CD4-positive, CD25-positive, alpha-beta regulatory T cell (primary cell): ENCODE measurements around the gene FASTKD1. TPM values are rescaled to one million over a fixed set of nuclear protein-coding genes. Genes with fewer than 3 reads are reported as not detected.
"Not testable (repeated sequence)": the region's sequence is repeated elsewhere in the genome, so short reads cannot be mapped to it uniquely, and the experiment has no call there.

Experiments used
- ATAC-seq, 2 donors: fragments of 150-1000 bp; cut with Tn5 transposase; one replicate each; pipeline ENCODE4 v1.10.0; 2021; ENCODE audit warnings: low read depth in 2 of 2, moderate number of reproducible peaks in 2 of 2, moderate library complexity in 1 of 2
- DNase-seq, 3 donors: peaks; one replicate each; pipeline versions ENCODE4 v3.0.0 to v3.0.0-alpha.2; 2012 to 2022; ENCODE audit warnings: mixed read lengths in 1 of 3
- H3K27ac ChIP-seq: one replicate; pipeline ENCODE4 v1.7.0; 2013; ENCODE audit warnings: mild to moderate bottlenecking, low read length; ENCODE audit not compliant: insufficient read depth, poor library complexity, severe bottlenecking
- H3K27me3 ChIP-seq: one replicate; pipeline ENCODE4 v1.7.0; 2013; ENCODE audit warnings: low read length; ENCODE audit not compliant: control insufficient read depth, insufficient read depth
- H3K36me3 ChIP-seq: one replicate; pipeline ENCODE4 v1.7.0; 2013; ENCODE audit warnings: mild to moderate bottlenecking, low read length, moderate library complexity; ENCODE audit not compliant: control insufficient read depth, insufficient read depth
- H3K4me1 ChIP-seq: 2 replicates; pipeline ENCODE4 v1.7.0; 2013; ENCODE audit warnings: mild to moderate bottlenecking, low read length; ENCODE audit not compliant: insufficient read depth, control insufficient read depth, poor library complexity, severe bottlenecking
- H3K4me3 ChIP-seq: one replicate; pipeline ENCODE4 v1.7.0; 2013; ENCODE audit warnings: low read depth, mild to moderate bottlenecking, low read length, moderate library complexity
- H3K9me3 ChIP-seq, 2 experiments: 1 replicate in 1 of 2; 2 replicates in 1 of 2; pipeline ENCODE4 v1.7.0; 2013; ENCODE audit warnings: low read length in 2 of 2, mild to moderate bottlenecking in 1 of 2, moderate library complexity in 1 of 2; ENCODE audit not compliant: control insufficient read depth in 2 of 2
- H3K27ac Mint-ChIP-seq, 3 donors: one replicate each; pipeline ENCODE4 v1.8.0; 2020 to 2022; ENCODE audit warnings: mild to moderate bottlenecking in 3 of 3, mixed read lengths in 3 of 3, moderate library complexity in 2 of 3
- H3K27me3 Mint-ChIP-seq: one replicate; pipeline ENCODE4 v1.8.0; 2022; ENCODE audit warnings: mild to moderate bottlenecking, mixed read lengths
- H3K36me3 Mint-ChIP-seq: one replicate; pipeline ENCODE4 v1.8.0; 2020; ENCODE audit warnings: mixed read lengths
- H3K4me1 Mint-ChIP-seq, 4 donors: one replicate each; pipeline ENCODE4 v1.8.0; 2020 to 2022; ENCODE audit warnings: mixed read lengths in 4 of 4, mild to moderate bottlenecking in 1 of 4
- H3K4me3 Mint-ChIP-seq, 4 donors: one replicate each; pipeline ENCODE4 v1.8.0; 2020 to 2022; ENCODE audit warnings: mild to moderate bottlenecking in 4 of 4, mixed read lengths in 4 of 4, moderate library complexity in 3 of 4
- H3K9me3 Mint-ChIP-seq, 7 donors: one replicate each; pipeline ENCODE4 v1.8.0; 2020 to 2022; ENCODE audit warnings: mixed read lengths in 7 of 7, mild to moderate bottlenecking in 3 of 7, moderate library complexity in 2 of 7
- polyA plus RNA-seq, 4 donors: library from polyadenylated mRNA; unstranded; fragments of 300-500 nt; fragmentation: Illumina TruSeq; gene quantifications; one replicate each; pipeline ENCODE4 v1.2.3, GENCODE V29; 2021
- total RNA-seq: library from RNA; stranded (reverse); gene quantifications from one replicate; pipeline ENCODE4 v1.2.3, GENCODE V29; 2022

The FASTKD1 gene
- total and polyA plus RNA-seq, 5 donors from 2014 or later, result 7.3 to 23.2 (median 15.8) TPM

DNA sequence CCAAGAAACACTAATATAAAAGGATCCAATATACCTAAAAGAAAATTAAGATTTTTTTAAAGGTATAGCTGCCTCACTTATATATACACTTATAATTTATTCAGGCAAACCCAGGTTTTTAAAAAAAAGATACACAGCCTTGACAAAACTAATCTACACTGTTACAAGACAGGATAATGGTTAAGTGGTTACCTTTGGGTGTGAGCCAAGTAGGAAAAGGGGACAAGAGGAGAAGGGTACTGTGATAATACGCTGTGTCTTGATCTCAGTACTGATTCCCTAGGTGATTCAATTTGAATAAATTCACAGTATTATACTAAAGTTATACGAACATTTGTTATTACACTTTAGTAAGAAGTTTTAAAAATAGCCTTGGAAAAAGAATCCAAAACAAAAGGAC, 33.5 kb downstream of the FASTKD1 start:
- Mint-ChIP-seq H3K4me3 (no peak overlapping the region), H3K27me3 (no peaks in the 10 kb centered on the region), H3K27ac (peak overlapping the region in 1 of 3 donors; percentile 36), H3K9me3 (peaks cover 0 to 3% (median 0%) of the 10 kb centered on the region in 7 donors), H3K4me1 (peaks cover 0 to 1% (median 0%) of the 10 kb centered on the region in 4 donors), H3K36me3 (peaks cover 28% of the 10 kb centered on the region)
- H3K9me3 ChIP-seq, result no peaks in the 10 kb centered on the region
- H3K36me3 ChIP-seq, result peaks cover 8% of the 10 kb centered on the region
- no peak overlapping the region for H3K4me3 ChIP-seq
- ATAC-seq, result no peak
- H3K4me1 ChIP-seq, result no peaks in the 10 kb centered on the region
- H3K27me3 ChIP-seq, result no peaks in the 10 kb centered on the region
- H3K27ac ChIP-seq, result no peak overlapping the region
- DNase-seq, result no peak

- not testable (repeated sequence) for H3K27me3 ChIP-seq, H3K9me3 Mint-ChIP-seq, H3K9me3 ChIP-seq, H3K4me1 Mint-ChIP-seq, ATAC-seq, H3K4me3 Mint-ChIP-seq, H3K27me3 Mint-ChIP-seq, H3K27ac ChIP-seq, H3K36me3 ChIP-seq, DNase-seq, H3K4me3 ChIP-seq, H3K27ac Mint-ChIP-seq, H3K4me1 ChIP-seq
- H3K36me3 Mint-ChIP-seq, result peaks cover 28% of the 10 kb centered on the region
Measured at GRCh38 chr2:169539460-169539859, 34.2 kb downstream of the FASTKD1 start.

DNA sequence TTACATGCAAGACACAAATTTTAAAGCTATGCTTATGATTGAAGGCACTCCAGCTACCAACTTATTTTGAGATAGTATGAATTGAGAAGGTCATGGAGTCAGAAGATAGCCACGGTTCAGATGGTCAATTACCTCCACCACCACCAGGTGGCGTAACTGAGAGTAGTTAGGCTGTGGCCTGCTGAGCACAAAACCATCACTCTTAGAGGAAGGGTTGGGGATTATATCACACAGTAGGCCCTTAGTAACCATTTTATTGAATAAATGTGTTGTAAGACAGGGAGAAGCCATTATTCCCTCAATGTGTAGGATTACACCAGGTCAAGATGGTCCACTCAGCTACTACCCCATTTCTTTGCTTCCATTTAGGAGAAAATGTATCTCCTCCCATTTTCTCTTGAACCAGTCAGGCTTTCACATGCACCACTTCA, 45.4 kb downstream of the FASTKD1 start:
- Mint-ChIP-seq H3K4me1 (peaks cover 0 to 3% (median 0%) of the 10 kb centered on the region in 4 donors), H3K4me3 (no peak overlapping the region), H3K27ac (peak overlapping the region in 1 of 3 donors; percentile 2), H3K27me3 (no peaks in the 10 kb centered on the region), H3K36me3 (peaks cover 6% of the 10 kb centered on the region), H3K9me3 (no peaks in the 10 kb centered on the region)
- Histone ChIP-seq H3K36me3 (peaks cover 10% of the 10 kb centered on the region), H3K27ac (no peak overlapping the region), H3K27me3 (no peaks in the 10 kb centered on the region), H3K9me3 (no peaks in the 10 kb centered on the region), H3K4me1 (no peaks in the 10 kb centered on the region), H3K4me3 (no peak overlapping the region)
- ATAC-seq (peak; percentile 78 to 80), DNase-seq (peak; percentile 50 to 77 (median 68))

DNA sequence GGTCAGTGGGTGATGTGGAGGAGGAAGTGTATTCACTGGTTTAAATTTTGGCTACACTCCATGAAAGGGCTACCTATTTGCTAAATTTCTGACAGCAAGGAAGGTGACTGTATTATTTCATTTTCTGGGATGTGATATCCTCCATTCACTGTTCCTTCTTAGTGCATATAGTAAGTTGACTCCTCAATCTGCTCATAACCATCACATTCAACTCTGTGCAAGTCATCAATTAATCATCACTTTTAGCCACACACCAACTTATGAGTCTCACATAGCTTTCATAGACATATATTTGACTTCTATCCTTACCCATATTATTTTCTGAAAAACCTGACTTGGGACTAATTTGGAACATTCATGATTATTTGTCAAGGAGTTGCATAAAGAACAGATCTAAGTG, 47.2 kb downstream of the FASTKD1 start:
- no peaks in the 10 kb centered on the region for H3K9me3 Mint-ChIP-seq
- H3K4me1 Mint-ChIP-seq, result peaks cover 0 to 3% (median 0%) of the 10 kb centered on the region in 4 donors
- Histone ChIP-seq H3K4me3 (no peak overlapping the region), H3K27ac (no peak overlapping the region), H3K9me3 (no peaks in the 10 kb centered on the region), H3K27me3 (no peaks in the 10 kb centered on the region), H3K4me1 (no peaks in the 10 kb centered on the region), H3K36me3 (peaks cover 10% of the 10 kb centered on the region)
- no peak for DNase-seq
- H3K27ac Mint-ChIP-seq, result no peak overlapping the region
- H3K36me3 Mint-ChIP-seq, result peaks cover 6% of the 10 kb centered on the region
- no peak overlapping the region for H3K4me3 Mint-ChIP-seq
- peaks cover 4% of the 10 kb centered on the region for H3K27me3 Mint-ChIP-seq
- ATAC-seq, result no peak

DNA sequence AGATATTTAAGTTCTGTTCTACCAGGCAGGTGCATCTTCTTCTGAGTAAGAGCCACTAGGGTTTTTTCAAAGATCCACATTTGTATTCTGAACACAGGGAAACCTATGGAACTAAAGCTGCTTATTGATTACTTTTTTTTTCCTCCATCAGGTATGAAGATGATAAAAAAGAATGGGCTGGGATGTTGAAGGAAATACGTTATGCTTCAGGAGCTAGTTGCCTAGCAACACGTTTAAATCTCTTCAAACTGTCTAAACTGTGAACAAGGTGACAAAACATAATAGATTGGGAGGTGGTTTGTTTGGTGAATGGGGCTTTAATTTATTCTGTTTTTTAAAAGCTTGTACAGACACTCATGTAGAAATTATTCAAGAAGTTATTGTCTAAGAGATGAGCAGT, 48.2 kb downstream of the FASTKD1 start:
- peaks cover 6% of the 10 kb centered on the region for H3K36me3 Mint-ChIP-seq
- no peaks in the 10 kb centered on the region for H3K4me1 Mint-ChIP-seq
- DNase-seq (no peak), ATAC-seq (no peak)
- H3K36me3 ChIP-seq, result peaks cover 7% of the 10 kb centered on the region
- H3K4me3 ChIP-seq, result no peak overlapping the region
- peaks cover 4% of the 10 kb centered on the region for H3K27me3 Mint-ChIP-seq
- H3K27ac ChIP-seq, result no peak overlapping the region
- no peak overlapping the region for H3K27ac Mint-ChIP-seq
- no peaks in the 10 kb centered on the region for H3K9me3 Mint-ChIP-seq
- H3K9me3 ChIP-seq, result no peaks in the 10 kb centered on the region
- no peaks in the 10 kb centered on the region for H3K27me3 ChIP-seq
- H3K4me1 ChIP-seq, result no peaks in the 10 kb centered on the region
- no peak overlapping the region for H3K4me3 Mint-ChIP-seq

- Histone ChIP-seq H3K9me3 (no peaks in the 10 kb centered on the region), H3K27me3 (no peaks in the 10 kb centered on the region), H3K4me1 (no peaks in the 10 kb centered on the region), H3K27ac (no peak overlapping the region), H3K36me3 (no peaks in the 10 kb centered on the region), H3K4me3 (no peak overlapping the region)
- Mint-ChIP-seq H3K27me3 (peaks cover 4% of the 10 kb centered on the region), H3K9me3 (no peaks in the 10 kb centered on the region), H3K27ac (no peak overlapping the region), H3K36me3 (no peaks in the 10 kb centered on the region), H3K4me3 (no peak overlapping the region), H3K4me1 (no peaks in the 10 kb centered on the region)
- DNase-seq, result no peak
- no peak for ATAC-seq
Measured at GRCh38 chr2:169523681-169524080, 50.0 kb downstream of the FASTKD1 start.

DNA sequence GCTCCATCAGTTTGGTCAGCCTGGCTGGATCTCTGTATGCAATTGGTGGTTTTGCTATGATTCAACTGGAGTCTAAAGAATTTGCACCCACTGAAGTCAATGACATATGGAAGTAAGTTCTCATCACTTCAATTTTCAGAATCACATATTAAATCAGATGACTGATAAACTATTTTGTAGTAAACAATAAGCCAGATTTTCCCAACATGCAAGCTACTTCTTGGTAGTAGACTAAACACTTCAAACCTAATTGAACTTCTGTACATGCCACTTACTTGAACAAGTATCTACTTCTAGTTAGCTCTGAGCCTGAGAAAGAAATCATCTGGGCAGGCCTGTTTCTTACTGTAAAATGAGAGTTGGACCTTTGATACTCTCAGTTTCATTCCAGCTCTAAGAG, 52.8 kb downstream of the FASTKD1 start:
- Mint-ChIP-seq H3K36me3 (no peaks in the 10 kb centered on the region), H3K9me3 (no peaks in the 10 kb centered on the region), H3K27me3 (peaks cover 12% of the 10 kb centered on the region), H3K4me3 (no peak overlapping the region), H3K4me1 (no peaks in the 10 kb centered on the region), H3K27ac (no peak overlapping the region)
- ATAC-seq (no peak), DNase-seq (no peak)
- no peak overlapping the region for H3K4me3 ChIP-seq
- H3K36me3 ChIP-seq, result no peaks in the 10 kb centered on the region
- no peaks in the 10 kb centered on the region for H3K27me3 ChIP-seq
- H3K9me3 ChIP-seq, result no peaks in the 10 kb centered on the region
- H3K27ac ChIP-seq, result no peak overlapping the region
- no peaks in the 10 kb centered on the region for H3K4me1 ChIP-seq

DNA sequence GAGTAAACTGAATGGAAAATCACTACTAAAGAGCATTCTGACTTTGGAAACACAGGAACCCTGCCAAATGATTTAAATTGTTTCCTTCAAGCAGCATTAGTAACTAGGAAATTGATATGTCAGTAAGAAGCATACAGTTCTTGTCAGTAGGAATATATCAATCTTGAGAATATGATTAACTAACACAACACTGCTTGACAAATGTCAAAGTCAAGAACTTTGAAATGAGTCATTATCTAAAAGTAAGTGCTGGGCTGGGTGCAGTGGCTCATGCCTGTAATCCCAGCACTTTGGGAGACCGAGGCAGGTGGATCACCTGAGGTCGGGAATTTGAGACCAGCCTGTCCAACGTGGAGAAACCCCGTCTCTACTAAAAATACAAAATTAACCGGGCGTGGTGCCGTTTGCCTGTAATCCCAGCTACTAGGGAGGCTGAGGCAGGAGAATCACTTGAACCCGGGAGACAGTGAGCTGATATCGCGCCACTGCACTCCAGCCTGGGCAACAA, 57.1 kb downstream of the FASTKD1 start:
- not testable (repeated sequence) for H3K36me3 ChIP-seq, H3K4me3 ChIP-seq, H3K27ac ChIP-seq, H3K36me3 Mint-ChIP-seq, H3K4me1 Mint-ChIP-seq, H3K9me3 Mint-ChIP-seq, H3K9me3 ChIP-seq, H3K27ac Mint-ChIP-seq, H3K4me3 Mint-ChIP-seq, H3K27me3 ChIP-seq, DNase-seq, ATAC-seq, H3K4me1 ChIP-seq
- H3K27me3 Mint-ChIP-seq, result peaks cover 13% of the 10 kb centered on the region
